HG02588 (cell line): Measurements from ENCODE around the gene CELF6.

ENCODE experiments used
- ATAC-seq: cut with Tn5 transposase; IDR thresholded peaks from one replicate; pipeline ENCODE4 v1.9.1; 2021; ENCODE audit warnings: mild to moderate bottlenecking, moderate library complexity; ENCODE audit not compliant: unreplicated experiment

The CELF6 gene

GRCh38 chr15:72319985-72320671, at the start of gene CELF6:
CELF6 (minus strand) TSS chr15:72320157; CDS start chr15:72319874, 283 bp downstream.
- ATAC-seq: peak; percentile 62

DNA sequence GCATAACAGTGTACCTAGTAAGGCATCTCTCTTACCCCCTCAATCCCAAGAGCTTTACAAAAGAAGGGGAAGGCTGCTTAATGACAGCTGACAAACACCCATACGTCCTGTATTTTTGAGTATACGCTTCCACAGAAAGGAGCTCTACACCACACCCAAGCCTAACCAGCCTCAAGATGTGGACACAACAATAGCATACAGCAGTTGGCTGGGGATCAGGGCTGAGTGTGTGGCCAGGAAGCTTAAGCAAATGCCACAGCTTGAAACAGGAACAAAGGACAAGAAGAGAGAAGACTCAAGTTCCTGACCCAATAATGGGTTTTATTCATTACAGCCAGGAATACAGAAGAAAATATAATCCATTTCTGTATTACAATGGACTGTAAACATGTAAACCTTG, 48.9 kb upstream of the CELF6 start:
- no peak for ATAC-seq

DNA sequence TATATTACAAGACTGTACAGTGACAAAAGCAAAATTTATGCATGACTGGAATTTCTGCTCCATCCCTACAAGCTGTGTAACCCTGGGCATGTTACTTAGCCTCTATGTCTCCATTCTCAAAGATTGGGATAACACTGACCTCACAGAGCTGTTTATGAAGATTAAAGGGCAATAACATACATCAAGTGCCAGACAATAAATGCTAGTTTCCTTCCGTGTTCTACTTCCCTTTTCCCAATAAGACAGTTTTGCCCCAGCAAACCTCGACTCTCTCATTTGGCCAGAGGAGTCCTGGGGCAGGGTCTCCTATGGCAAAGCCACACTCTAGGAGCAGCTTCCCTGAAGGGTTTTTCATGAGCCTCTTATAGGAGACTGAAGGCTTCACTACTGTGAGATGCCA, 48.4 kb upstream of the CELF6 start:
- no peak for ATAC-seq

GRCh38 chr15:72365844-72366243, 45.9 kb upstream of the CELF6 start:
- peak; percentile 71 for ATAC-seq

DNA sequence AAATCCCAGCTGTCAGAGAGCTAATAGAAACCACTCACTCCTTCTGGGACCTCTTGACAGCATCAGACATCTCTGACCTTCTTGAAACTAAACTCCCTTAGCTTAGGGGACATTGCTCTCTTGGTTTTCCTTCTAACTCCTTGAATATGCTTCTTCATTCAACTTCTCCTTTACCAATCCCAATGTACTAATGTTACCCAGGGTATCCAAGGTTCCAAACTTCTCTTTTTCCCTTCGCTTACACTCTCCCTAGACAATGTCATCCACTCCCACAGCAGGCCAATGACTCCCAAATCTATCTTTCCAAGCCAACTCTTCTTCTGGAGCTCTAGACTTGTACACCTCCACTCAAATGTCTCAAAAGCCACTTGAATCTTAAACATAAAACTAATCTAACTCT, 41.2 kb upstream of the CELF6 start:
- ATAC-seq: no peak

DNA sequence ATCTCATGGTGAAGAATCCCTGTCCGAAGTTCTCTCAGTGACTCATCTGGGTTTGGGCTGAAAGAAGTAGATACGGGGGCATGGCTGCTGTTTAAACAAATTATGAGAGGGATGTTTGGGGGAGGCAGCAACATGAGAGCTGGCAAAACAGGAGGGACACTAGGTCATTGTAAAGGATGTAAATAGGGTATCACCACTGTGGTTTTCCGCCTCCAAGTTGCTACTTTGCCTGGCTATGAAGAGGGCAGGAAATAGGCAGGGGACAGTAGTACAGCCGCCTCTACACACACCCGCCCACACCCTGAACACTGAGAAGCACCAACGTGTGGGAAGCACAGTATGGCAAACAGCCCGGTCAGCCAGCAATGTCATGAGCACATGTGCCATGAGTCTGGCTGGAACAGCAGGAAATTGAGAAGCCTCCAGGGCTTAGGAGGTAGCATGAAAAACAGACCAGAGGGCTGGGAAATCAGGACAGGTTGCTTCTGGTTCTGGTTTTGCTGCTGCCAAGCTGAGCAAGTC, 38.8 kb upstream of the CELF6 start:
- no peak for ATAC-seq

GRCh38 chr15:72358121-72358520, 38.2 kb upstream of the CELF6 start:
- no peak for ATAC-seq

DNA sequence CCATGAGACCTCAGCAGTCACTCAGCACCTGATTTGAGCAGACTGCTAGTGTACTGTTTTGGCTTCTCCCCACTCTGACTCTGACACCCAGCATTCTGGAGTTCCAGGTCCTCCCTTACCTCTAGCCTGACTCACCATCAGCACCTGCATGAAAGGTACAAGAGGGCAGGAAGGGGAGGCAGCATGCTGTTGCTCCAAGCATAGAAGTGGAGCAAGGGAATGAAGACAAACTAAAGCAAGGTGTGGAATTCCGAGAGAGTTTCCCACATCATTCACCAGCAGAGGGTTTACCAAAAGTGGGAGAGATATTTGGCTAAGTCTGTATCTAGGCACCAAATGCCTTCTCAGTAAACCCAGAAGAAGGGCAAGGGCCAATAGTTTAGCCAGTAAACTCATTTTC, 34.5 kb upstream of the CELF6 start:
- ATAC-seq: no peak

- no peak for ATAC-seq
Measured at GRCh38 chr15:72353266-72353665, 33.3 kb upstream of the CELF6 start.

DNA sequence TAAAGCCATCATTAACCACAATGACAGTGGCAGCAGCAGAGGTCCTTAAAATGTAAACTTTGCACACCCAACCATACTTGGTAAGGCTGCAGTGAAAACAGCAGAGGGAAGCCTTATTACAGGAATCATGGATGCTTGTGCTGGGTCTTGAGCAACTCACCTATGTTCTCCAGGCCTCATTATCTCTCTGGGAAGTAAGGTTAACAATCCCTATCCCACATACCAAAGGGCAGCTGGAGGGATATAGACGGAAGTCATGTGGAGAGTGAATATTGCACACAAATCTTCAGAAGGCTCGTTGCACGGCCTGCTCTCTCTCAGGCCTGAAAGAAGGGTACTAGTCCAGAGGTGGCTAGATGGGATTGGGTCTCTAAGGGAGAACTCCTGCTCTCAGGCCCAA, 25.8 kb upstream of the CELF6 start:
- no peak for ATAC-seq

DNA sequence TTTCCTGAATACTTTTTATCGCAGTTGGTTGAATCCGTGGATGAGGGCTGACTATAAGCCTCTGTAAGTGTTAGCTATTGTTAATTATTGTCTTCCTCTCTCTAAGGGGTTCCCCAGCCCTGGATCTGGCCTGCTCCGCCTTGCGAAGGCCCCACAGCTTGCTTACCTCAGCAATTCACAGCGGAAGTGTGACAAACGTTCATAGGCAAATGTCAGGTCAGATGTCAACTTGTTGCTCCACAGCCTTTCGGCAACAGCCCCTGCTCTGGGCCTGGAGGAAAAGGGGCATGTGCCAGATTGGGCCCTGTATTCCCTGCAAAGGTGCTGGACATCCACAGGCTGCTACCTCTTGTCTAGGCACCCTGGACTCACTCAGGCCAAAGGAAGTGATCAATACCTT, 25.3 kb upstream of the CELF6 start:
- ATAC-seq: no peak

DNA sequence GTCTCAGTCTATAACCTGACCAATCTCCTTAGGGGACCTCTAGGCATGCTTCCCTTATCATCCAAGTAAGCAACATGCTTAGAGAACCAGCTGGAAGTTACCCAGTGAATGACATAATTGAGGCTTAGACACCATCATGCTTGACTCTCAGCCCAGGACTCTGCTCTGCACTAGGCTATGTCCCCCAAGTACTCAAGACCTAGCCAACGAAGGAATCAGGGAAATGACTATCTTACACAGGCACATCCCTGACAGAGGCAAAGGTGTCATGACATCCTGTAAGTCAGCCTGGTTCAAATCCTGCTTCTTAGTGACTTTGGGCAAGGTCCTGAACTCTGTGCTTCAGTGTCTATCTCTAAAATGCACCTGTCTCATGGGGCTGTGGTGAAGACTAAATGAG, 24.6 kb upstream of the CELF6 start:
- no peak for ATAC-seq

DNA sequence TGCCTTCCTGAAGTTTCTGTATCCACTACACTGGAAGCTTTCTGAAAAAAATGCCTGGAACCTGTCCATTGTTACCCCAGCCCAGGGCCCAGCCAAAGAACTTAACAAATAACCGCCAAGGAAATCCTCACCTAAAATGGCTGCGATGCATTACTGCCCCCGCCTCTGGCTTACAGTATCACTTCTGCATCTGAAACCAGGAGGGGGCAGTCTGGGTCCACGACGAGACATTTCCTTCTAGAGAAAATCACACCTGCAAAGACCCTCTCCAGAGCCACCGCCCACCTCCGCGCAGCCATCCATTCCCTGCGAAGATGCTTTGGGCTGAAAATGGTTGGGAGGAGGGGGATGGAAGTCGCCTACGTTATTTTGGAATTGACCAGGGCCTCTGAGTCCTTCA, 22.4 kb upstream of the CELF6 start:
- ATAC-seq: no peak

GRCh38 chr15:72341361-72341760, 21.4 kb upstream of the CELF6 start:
- ATAC-seq: no peak

DNA sequence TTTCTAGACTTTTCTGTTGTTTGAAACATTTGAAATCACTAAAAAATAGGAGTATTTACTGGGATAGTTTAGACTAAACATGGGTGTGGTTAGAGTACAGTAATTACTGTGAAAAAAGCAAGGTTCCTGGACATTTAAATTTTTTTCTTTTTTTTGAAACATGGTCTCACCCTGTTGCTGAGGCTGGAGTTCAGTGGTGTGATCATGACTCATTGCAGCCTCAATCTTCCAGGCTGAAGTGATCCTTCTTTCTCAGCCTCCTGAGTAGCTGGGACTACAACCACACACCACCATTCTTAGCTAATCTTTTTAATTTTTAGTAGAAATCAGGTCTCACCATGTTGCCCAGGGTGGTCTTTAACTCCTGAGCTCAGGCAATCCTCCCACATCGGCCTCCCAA, 20.4 kb upstream of the CELF6 start:
- ATAC-seq: no peak

GRCh38 chr15:72339777-72340177, 19.8 kb upstream of the CELF6 start:
- no peak for ATAC-seq

DNA sequence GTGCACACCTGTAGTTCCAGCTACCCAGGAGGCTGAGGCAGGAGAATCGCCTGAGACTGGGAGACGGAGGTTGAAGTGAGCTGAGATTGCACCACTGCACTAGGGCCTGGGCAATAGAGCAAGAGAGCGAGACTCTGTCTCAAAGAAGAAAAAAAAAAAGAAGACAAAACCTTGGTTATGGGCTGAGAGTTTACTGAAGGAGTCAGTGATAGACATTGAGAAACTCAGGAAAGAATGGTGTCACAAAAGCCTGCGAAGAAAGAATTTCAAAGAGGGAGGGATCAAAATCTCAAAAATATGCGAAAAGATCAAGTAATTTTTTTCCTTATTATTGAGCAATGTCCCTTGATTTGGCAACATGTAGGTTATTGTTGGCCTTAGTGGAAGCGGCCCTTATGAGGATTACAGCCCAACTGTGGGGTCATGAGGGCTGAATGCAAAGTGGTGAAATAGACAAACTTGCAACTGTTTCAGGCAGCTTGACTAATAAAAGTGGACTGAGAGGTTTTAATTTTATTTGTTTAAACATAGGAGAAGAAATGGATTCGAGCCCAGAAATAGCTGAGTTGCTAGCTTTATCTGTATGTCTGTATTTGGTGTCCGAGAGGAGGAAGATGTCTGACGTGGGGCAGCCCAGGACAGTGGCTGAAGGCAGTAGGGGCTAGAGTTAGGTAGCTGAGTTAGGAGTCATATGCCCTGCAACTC, 18.8 kb upstream of the CELF6 start:
- no peak for ATAC-seq

DNA sequence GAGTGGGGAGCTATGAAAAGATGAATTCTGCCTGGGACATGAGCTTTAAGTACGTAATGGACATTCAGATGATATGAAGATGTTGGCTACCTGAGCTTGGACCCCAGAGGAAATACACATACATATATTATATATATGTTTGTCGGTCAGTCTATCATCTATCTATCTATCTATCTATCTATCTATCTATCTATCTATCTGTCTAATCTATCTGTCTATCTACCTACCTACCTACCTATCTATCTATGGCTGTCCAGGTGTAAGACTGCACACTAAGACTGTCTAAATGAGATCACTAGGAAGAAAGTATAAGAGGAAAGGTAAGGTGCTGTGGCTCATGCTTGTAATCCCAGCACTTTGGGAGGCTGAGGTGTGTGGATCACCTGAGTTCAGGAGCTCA, 18.2 kb upstream of the CELF6 start:
- ATAC-seq: no peak

DNA sequence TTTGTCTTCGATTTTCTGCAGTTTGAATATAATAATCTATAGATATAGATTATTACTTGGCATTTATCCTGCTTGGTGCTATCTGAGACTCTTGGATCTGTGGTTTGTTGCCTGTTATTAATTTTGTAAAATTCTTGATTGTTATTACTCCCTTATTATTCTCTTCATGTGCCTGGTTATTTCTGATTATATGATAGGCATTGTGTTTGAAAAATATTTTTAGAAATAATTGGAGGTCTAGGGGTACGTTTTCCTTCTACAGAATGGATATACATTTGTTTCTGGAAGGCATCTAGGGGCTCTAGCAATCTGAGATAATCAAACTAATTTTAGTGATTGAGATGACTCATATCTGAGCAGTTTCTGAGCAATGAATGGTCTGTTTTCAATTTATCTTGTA, 14.9 kb upstream of the CELF6 start:
- no peak for ATAC-seq

- no peak for ATAC-seq
Measured at GRCh38 chr15:72331021-72331420, 11.1 kb upstream of the CELF6 start.

DNA sequence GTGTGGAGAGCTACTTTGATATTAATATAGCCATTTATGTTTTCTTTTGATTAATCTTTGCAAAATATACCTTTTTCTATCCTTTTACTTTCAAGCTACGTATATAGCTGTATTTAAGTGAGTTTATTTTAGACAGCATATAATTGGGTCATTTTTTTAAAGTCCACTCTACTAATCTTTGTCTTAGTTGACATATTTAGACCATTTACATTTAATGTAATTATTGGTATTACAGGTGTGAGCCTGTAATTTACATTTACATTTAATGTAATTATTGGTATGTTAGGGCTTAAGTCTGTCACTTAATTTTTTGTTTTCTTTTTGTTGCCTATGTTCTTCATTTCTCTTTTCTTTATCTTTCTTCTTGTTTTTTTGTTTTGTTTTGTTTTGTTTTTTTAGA, 3.8 kb upstream of the CELF6 start:
- no peak for ATAC-seq

GRCh38 chr15:72319360-72319984, 485 bp downstream of the CELF6 start:
- peak; percentile 34 for ATAC-seq
